ENCODE measurements around the gene ZFP36.

DNA sequence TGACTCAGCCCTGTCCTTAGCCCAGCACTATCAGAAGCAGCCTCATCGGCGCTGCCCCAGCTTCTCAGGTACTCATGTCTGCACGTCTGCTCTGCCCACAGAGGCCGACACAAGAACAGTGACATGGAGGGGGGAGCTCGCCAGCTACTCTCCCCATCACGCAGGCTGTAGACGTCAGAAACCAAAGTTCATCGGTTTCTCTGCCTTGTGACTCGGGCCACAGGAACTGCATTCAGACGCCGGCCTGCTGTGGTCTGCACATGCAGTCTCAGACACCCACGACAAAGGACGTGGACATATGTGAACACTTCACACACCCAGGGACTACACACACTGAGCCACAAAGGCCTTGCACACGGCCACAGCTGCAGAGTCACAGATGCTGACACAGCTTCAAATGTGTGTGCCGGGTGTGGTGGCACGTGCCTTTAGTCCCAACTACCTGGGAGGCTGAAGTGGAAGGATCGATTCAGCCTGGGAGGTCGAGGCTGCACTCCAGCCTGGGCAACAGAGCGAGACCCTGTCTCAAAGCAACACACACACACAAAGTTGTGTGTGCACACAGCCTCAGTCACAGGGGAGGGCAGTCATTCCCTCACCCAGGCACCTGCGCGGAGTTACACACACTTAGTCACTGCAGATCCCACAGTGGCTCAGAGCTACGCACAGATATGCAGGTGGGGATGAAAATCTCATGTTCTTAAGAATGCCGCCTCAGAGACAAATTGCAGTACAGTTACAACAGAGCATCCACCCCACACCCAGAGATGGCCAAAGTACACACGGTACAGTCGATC is 4.9 kb upstream of the ZFP36 start:
- TF ChIP-seq, protein P1, sequence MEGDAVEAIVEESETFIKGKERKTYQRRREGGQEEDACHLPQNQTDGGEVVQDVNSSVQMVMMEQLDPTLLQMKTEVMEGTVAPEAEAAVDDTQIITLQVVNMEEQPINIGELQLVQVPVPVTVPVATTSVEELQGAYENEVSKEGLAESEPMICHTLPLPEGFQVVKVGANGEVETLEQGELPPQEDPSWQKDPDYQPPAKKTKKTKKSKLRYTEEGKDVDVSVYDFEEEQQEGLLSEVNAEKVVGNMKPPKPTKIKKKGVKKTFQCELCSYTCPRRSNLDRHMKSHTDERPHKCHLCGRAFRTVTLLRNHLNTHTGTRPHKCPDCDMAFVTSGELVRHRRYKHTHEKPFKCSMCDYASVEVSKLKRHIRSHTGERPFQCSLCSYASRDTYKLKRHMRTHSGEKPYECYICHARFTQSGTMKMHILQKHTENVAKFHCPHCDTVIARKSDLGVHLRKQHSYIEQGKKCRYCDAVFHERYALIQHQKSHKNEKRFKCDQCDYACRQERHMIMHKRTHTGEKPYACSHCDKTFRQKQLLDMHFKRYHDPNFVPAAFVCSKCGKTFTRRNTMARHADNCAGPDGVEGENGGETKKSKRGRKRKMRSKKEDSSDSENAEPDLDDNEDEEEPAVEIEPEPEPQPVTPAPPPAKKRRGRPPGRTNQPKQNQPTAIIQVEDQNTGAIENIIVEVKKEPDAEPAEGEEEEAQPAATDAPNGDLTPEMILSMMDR (IDR thresholded peaks at IDR 0.05): no peak
- TF ChIP-seq POLR2A (IDR thresholded peaks at IDR 0.05) (peak in 1 of 2 donors; percentile 19), EP300 (IDR thresholded peaks at IDR 0.05) (peak; percentile 30 to 65)
